HuH-7.5 (cell line): ENCODE data around the gene GSE1.

Source experiments
- DNase-seq: peaks from one replicate; pipeline ENCODE4 v3.0.0; 2011; ENCODE audit warnings: low spot score

The GSE1 gene

GRCh38 chr16:85621698-85622428 lies 8.7 kb downstream of the GSE1 start:
- DNase-seq: peak; percentile 96

GRCh38 chr16:85622683-85623082 lies 9.6 kb downstream of the GSE1 start:
- DNase-seq: no peak

- no peak for DNase-seq
Measured at GRCh38 chr16:85623250-85623649, 10.1 kb downstream of the GSE1 start.

- DNase-seq: no peak
Measured at GRCh38 chr16:85623997-85624601, 11.0 kb downstream of the GSE1 start.

- DNase-seq: no peak
Measured at GRCh38 chr16:85624646-85625045, 11.5 kb downstream of the GSE1 start.

- no peak for DNase-seq
Measured at GRCh38 chr16:85625053-85625452, 11.9 kb downstream of the GSE1 start.

- no peak for DNase-seq
Measured at GRCh38 chr16:85625485-85626117, 12.5 kb downstream of the GSE1 start.

- DNase-seq: no peak
Measured at GRCh38 chr16:85626191-85626981, 13.3 kb downstream of the GSE1 start.

GRCh38 chr16:85627089-85627488 lies 14.0 kb downstream of the GSE1 start:
- no peak for DNase-seq

- no peak for DNase-seq
Measured at GRCh38 chr16:85627526-85628264, 14.6 kb downstream of the GSE1 start.

- DNase-seq: no peak
Measured at GRCh38 chr16:85628265-85628556, 15.1 kb downstream of the GSE1 start.

GRCh38 chr16:85628645-85629044 lies 15.5 kb downstream of the GSE1 start:
- DNase-seq: no peak

- DNase-seq: no peak
Measured at GRCh38 chr16:85629326-85629725, 16.2 kb downstream of the GSE1 start.

- DNase-seq: no peak
Measured at GRCh38 chr16:85629853-85630252, 16.7 kb downstream of the GSE1 start.

- DNase-seq: no peak
Measured at GRCh38 chr16:85631230-85631629, 18.1 kb downstream of the GSE1 start.

GRCh38 chr16:85631802-85632393 lies 18.8 kb downstream of the GSE1 start:
- DNase-seq: no peak

- DNase-seq: no peak
Measured at GRCh38 chr16:85632709-85633437, 19.8 kb downstream of the GSE1 start.

- DNase-seq: no peak
Measured at GRCh38 chr16:85633438-85633743, 20.3 kb downstream of the GSE1 start.

GRCh38 chr16:85633888-85634287 lies 20.8 kb downstream of the GSE1 start:
- no peak for DNase-seq

- no peak for DNase-seq
Measured at GRCh38 chr16:85634747-85635544, 21.8 kb downstream of the GSE1 start.
